ENCODE data around the gene SIL1. TPM values are rescaled to one million over a fixed set of nuclear protein-coding genes. Genes with fewer than 3 reads are reported as not detected.

The SIL1 gene
- total and polyA plus RNA-seq, 2 of the 8 experiments (the other 6 are each of a cell fraction or from before 2014, with no cell fraction given): 8.3 to 12.8 TPM

GRCh38 chr5:139116100-139116655 lies 82.0 kb downstream of the SIL1 start (continued):
- no peak for TF ChIP-seq SAP30 (IDR thresholded peaks at IDR 0.05; ENCODE audit: insufficient read depth, insufficient replicate concordance, low read length)
- TF ChIP-seq SRF (IDR thresholded peaks at IDR 0.05; ENCODE audit: low read depth, low read length): no peak
- TF ChIP-seq SUZ12 (IDR thresholded peaks at IDR 0.05; ENCODE audit: low read length): no peak
- TF ChIP-seq POLR2A (IDR thresholded peaks at IDR 0.05; ENCODE audit: control extremely low read depth in 1 of 2, low read depth in 2 of 2, low read length in 2 of 2): no peak
- TF ChIP-seq MAX (IDR thresholded peaks at IDR 0.05): no peak
- TF ChIP-seq SIN3A (conservative IDR thresholded peaks at IDR 0.05 in 1 of 2, IDR thresholded peaks at IDR 0.05 in 1 of 2; ENCODE audit: low read depth in 1 of 2, low read length in 2 of 2): no peak
- no peak for TF ChIP-seq TEAD4 (IDR thresholded peaks at IDR 0.05; ENCODE audit: low read depth, low read length)
- TF ChIP-seq ZNF274 (IDR thresholded peaks at IDR 0.05; ENCODE audit: borderline replicate concordance, extremely low read depth, low read length): no peak
